Neural cell (in vitro differentiated cells): ENCODE data around the gene WNK2. TPM values are rescaled to one million over a fixed set of nuclear protein-coding genes. Genes with fewer than 3 reads are reported as not detected.

ENCODE experiments used
- H2AFZ ChIP-seq: fragments of 200-600, 300-800 bp; sonication (generic), shearing (Covaris generic); 2 replicates; pipeline ENCODE4 v1.6.0; 2014; ENCODE audit warnings: low read depth, mild to moderate bottlenecking, antibody characterized with exemption, low read length, moderate library complexity
- H3F3A ChIP-seq: fragments of 200-600 bp; shearing (Covaris generic); 2 replicates; pipeline ENCODE4 v1.6.1; 2016; ENCODE audit warnings: mild to moderate bottlenecking, moderate library complexity, mixed read lengths, antibody characterized with exemption, low read length; ENCODE audit not compliant: insufficient read depth, poor library complexity, severe bottlenecking
- H3K27ac ChIP-seq: fragments of 200-600, 300-800 bp; sonication (generic), shearing (Covaris generic); 2 replicates; pipeline ENCODE4 v1.5.1; 2014; ENCODE audit warnings: mild to moderate bottlenecking, low read length, moderate library complexity
- H3K27me3 ChIP-seq: fragments of 300-800, 200-600 bp; sonication (generic), shearing (Covaris generic); 2 replicates; pipeline ENCODE4 v1.6.0; 2014; ENCODE audit warnings: mild to moderate bottlenecking, low read depth, low read length, moderate library complexity; ENCODE audit not compliant: insufficient read depth
- H3K36me3 ChIP-seq: fragments of 300-800, 200-600 bp; sonication (generic), shearing (Covaris generic); 2 replicates; pipeline ENCODE4 v1.5.1; 2014; ENCODE audit warnings: mild to moderate bottlenecking, antibody characterized with exemption, low read length, moderate library complexity; ENCODE audit not compliant: insufficient read depth
- H3K4me2 ChIP-seq: fragments of 300-800, 200-600 bp; sonication (generic), shearing (Covaris generic); 2 replicates; pipeline ENCODE4 v1.6.0; 2014; ENCODE audit warnings: mild to moderate bottlenecking, low read length
- H3K4me3 ChIP-seq: fragments of 300-800, 200-600 bp; sonication (generic), shearing (Covaris generic); 2 replicates; pipeline ENCODE4 v1.5.1; 2014; ENCODE audit warnings: mild to moderate bottlenecking, low read length, moderate library complexity
- H3K79me2 ChIP-seq: fragments of 200-600 bp; shearing (Covaris generic); replicated peaks from 2 replicates; pipeline ENCODE4 v1.6.0; 2014; ENCODE audit warnings: mild to moderate bottlenecking, low read length, moderate library complexity; ENCODE audit not compliant: insufficient read depth
- H3K9ac ChIP-seq: fragments of 300-800, 200-600 bp; sonication (generic), shearing (Covaris generic); 2 replicates; pipeline ENCODE4 v1.6.1; 2016; ENCODE audit warnings: mild to moderate bottlenecking, low read length, mixed read lengths
- H3K9me2 ChIP-seq: fragments of 200-600 bp; shearing (Covaris generic); 2 replicates; pipeline ENCODE4 v1.6.1; 2016; ENCODE audit warnings: mild to moderate bottlenecking, low read length, mixed read lengths; ENCODE audit not compliant: insufficient read depth
- H3K9me3 ChIP-seq: fragments of 200-600, 300-800 bp; sonication (generic), shearing (Covaris generic); 2 replicates; pipeline ENCODE4 v1.6.1; 2016; ENCODE audit warnings: mild to moderate bottlenecking, mixed run types, low read length, moderate library complexity, mixed read lengths
- H4K20me1 ChIP-seq: fragments of 200-600 bp; shearing (Covaris generic); 2 replicates; pipeline ENCODE4 v1.6.1; 2016; ENCODE audit warnings: mild to moderate bottlenecking, mixed run types; ENCODE audit not compliant: insufficient read depth
- EP300 ChIP-seq: fragments of 450-650 bp; conservative IDR thresholded peaks from 2 replicates; pipeline ENCODE4 v1.6.1; 2014; ENCODE audit warnings: antibody characterized with exemption, mild to moderate bottlenecking, moderate library complexity; ENCODE audit not compliant: poor library complexity, severe bottlenecking
- EZH2 ChIP-seq: fragments of 200-600, 300-800 bp; shearing (Covaris generic), sonication (generic); IDR thresholded peaks from 2 replicates; pipeline ENCODE4 v1.6.1; 2014; ENCODE audit warnings: antibody characterized with exemption, low read length, borderline replicate concordance, mild to moderate bottlenecking; ENCODE audit not compliant: insufficient read depth, poor library complexity, severe bottlenecking
- MXI1 ChIP-seq: fragments of 450-650 bp; conservative IDR thresholded peaks from 2 replicates; pipeline ENCODE4 v1.6.1; 2014; ENCODE audit warnings: antibody characterized with exemption, mild to moderate bottlenecking; ENCODE audit not compliant: poor library complexity, severe bottlenecking
- POLR2AphosphoS5 ChIP-seq: IDR thresholded peaks from 2 replicates; pipeline ENCODE4 v1.6.1; 2012
- RAD21 ChIP-seq: fragments of 450-650 bp; conservative IDR thresholded peaks from 2 replicates; pipeline ENCODE4 v1.6.1; 2014; ENCODE audit warnings: antibody characterized with exemption, mild to moderate bottlenecking, moderate library complexity
- SMC3 ChIP-seq: fragments of 450-650 bp; conservative IDR thresholded peaks from 2 replicates; pipeline ENCODE4 v1.6.1; 2014; ENCODE audit warnings: antibody characterized with exemption, mild to moderate bottlenecking, moderate library complexity; ENCODE audit not compliant: poor library complexity
- TAF1 ChIP-seq: IDR thresholded peaks from 2 replicates; pipeline ENCODE4 v1.6.1; 2012; ENCODE audit warnings: low read depth
- polyA plus RNA-seq: library from polyadenylated mRNA; depleted of rRNA; stranded (reverse); fragments of >200 nt; gene quantifications from 2 replicates; pipeline ENCODE4 v1.2.3, GENCODE V29; 2014
- TF ChIP-seq, protein P1 (sequence below): IDR thresholded peaks from 2 replicates; pipeline ENCODE4 v1.6.1; 2012; ENCODE audit warnings: borderline replicate concordance
- TF ChIP-seq, protein P2 (sequence below): fragments of 450-650 bp; IDR thresholded peaks from 2 replicates; pipeline ENCODE4 v1.5.1; 2014; ENCODE audit warnings: antibody characterized with exemption, mild to moderate bottlenecking, moderate library complexity; ENCODE audit not compliant: poor library complexity, severe bottlenecking

Gene WNK2
- polyA plus RNA-seq, 1 donor from 2014 or later = 37.1 TPM

DNA sequence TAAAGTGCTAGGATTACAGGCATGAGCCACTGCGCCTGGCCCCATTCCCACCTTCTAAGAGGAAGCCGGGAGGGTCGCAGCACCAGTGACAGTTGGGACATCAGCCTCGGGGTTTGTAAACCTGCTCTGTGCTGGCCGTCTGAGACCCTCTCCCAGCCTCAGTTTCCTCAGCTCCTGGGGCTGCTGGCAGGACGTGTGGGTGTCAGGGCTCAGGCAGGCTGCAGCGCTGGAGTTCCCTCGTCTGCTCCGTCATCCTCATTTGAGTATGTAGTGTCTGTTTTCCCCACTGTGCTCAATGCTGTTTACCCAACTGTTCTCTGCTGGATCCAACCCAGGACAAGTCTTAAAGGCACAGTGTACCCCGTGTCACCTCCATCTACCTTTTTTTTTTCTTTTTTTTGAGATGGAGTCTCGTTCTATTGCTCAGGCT lies 47.9 kb upstream of the WNK2 start:
- Histone ChIP-seq H4K20me1 (no peaks in the 10 kb centered on the region), H3K79me2 (no peaks in the 10 kb centered on the region), H3F3A (no peaks in the 10 kb centered on the region), H3K36me3 (no peaks in the 10 kb centered on the region), H3K9ac (no peak overlapping the region), H2AFZ (no peak overlapping the region), H3K27ac (no peak overlapping the region), H3K9me3 (no peaks in the 10 kb centered on the region), H3K9me2 (no peaks in the 10 kb centered on the region), H3K4me2 (no peak overlapping the region), H3K4me3 (no peak overlapping the region), H3K27me3 (no peaks in the 10 kb centered on the region)
- TF ChIP-seq, protein P1, sequence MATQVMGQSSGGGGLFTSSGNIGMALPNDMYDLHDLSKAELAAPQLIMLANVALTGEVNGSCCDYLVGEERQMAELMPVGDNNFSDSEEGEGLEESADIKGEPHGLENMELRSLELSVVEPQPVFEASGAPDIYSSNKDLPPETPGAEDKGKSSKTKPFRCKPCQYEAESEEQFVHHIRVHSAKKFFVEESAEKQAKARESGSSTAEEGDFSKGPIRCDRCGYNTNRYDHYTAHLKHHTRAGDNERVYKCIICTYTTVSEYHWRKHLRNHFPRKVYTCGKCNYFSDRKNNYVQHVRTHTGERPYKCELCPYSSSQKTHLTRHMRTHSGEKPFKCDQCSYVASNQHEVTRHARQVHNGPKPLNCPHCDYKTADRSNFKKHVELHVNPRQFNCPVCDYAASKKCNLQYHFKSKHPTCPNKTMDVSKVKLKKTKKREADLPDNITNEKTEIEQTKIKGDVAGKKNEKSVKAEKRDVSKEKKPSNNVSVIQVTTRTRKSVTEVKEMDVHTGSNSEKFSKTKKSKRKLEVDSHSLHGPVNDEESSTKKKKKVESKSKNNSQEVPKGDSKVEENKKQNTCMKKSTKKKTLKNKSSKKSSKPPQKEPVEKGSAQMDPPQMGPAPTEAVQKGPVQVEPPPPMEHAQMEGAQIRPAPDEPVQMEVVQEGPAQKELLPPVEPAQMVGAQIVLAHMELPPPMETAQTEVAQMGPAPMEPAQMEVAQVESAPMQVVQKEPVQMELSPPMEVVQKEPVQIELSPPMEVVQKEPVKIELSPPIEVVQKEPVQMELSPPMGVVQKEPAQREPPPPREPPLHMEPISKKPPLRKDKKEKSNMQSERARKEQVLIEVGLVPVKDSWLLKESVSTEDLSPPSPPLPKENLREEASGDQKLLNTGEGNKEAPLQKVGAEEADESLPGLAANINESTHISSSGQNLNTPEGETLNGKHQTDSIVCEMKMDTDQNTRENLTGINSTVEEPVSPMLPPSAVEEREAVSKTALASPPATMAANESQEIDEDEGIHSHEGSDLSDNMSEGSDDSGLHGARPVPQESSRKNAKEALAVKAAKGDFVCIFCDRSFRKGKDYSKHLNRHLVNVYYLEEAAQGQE = no peak
- no peak for TF ChIP-seq POLR2AphosphoS5
- no peak for TF ChIP-seq RAD21
- no peak for TF ChIP-seq EP300
- TF ChIP-seq TAF1 = no peak
- TF ChIP-seq, protein P2, sequence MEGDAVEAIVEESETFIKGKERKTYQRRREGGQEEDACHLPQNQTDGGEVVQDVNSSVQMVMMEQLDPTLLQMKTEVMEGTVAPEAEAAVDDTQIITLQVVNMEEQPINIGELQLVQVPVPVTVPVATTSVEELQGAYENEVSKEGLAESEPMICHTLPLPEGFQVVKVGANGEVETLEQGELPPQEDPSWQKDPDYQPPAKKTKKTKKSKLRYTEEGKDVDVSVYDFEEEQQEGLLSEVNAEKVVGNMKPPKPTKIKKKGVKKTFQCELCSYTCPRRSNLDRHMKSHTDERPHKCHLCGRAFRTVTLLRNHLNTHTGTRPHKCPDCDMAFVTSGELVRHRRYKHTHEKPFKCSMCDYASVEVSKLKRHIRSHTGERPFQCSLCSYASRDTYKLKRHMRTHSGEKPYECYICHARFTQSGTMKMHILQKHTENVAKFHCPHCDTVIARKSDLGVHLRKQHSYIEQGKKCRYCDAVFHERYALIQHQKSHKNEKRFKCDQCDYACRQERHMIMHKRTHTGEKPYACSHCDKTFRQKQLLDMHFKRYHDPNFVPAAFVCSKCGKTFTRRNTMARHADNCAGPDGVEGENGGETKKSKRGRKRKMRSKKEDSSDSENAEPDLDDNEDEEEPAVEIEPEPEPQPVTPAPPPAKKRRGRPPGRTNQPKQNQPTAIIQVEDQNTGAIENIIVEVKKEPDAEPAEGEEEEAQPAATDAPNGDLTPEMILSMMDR = no peak
- TF ChIP-seq SMC3 = no peak
- no peak for TF ChIP-seq EZH2
- TF ChIP-seq MXI1 = no peak

DNA sequence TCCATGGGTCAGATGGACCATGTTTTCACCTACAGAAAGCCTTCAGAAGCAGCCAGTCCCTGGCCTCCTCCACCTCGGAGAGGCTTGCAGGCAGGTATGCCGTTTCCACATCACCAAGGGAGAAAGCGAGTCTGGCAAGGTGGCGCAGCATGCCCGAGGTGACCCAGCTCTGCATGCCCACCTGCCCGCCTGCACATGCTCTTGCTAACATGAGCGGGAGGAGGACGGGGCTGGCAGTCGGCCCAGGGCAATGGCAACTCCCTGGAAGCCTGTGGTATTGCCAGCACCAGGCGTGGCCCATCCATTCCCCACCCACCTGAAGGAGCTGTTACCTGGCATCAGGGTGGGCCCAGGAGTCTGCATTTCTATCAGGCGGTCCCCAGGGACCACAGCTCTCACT lies 46.6 kb upstream of the WNK2 start:
- H3K27ac ChIP-seq = no peak overlapping the region
- no peaks in the 10 kb centered on the region for H4K20me1 ChIP-seq
- H3K9me3 ChIP-seq = no peaks in the 10 kb centered on the region
- H3F3A ChIP-seq = no peaks in the 10 kb centered on the region
- no peaks in the 10 kb centered on the region for H3K27me3 ChIP-seq
- no peaks in the 10 kb centered on the region for H3K36me3 ChIP-seq
- H3K79me2 ChIP-seq = no peaks in the 10 kb centered on the region
- no peak overlapping the region for H3K4me2 ChIP-seq
- TF ChIP-seq SMC3 (no peak), MXI1 (no peak), EP300 (no peak), RAD21 (no peak), TAF1 (no peak), POLR2AphosphoS5 (no peak), EZH2 (no peak)
- TF ChIP-seq, protein P1 = no peak
- TF ChIP-seq, protein P2 = no peak
- H3K9me2 ChIP-seq = no peaks in the 10 kb centered on the region
- H3K4me3 ChIP-seq = no peak overlapping the region
- H3K9ac ChIP-seq = no peak overlapping the region
- H2AFZ ChIP-seq = no peak overlapping the region
